ENCODE results near the gene ZIC5.
A peak's percentile ranks its signal among the peaks of the same experiment; 100 is the strongest.

ZIC5 gene

GRCh38 chr13:99987154-99988019, 15.8 kb upstream of the ZIC5 start:
- DNase-seq = peak; percentile 94

GRCh38 chr13:99986741-99987140, 15.2 kb upstream of the ZIC5 start:
- peak; percentile 90 for DNase-seq

GRCh38 chr13:99985886-99986527, 14.4 kb upstream of the ZIC5 start:
- peak; percentile 95 for DNase-seq

DNA sequence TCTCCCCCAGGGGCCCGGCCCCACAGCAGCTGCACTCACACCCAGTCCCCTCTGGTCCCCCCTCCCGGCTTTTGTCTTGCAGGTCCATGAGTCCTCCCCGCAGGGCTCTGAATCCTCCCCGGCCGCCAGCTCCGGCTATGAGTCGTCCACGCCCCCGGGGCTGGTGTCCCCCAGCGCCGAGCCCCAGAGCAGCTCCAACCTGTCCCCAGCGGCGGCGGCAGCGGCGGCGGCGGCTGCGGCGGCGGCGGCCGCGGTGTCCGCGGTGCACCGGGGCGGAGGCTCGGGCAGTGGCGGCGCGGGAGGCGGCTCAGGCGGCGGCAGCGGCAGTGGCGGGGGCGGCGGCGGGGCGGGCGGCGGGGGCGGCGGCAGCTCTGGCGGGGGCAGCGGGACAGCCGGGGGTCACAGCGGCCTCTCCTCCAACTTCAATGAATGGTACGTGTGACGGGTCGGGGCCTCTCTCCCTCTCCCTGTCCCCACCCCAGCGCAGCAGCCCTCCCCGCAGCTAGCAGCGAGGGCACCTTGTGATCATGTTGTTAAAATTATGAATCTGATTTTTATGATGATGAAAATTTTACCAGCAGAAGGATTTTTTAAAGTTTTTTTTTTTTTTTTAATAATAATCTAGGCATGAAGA, 13.8 kb upstream of the ZIC5 start:
- peak; percentile 78 for DNase-seq

GRCh38 chr13:99984461-99985240, 13.1 kb upstream of the ZIC5 start:
- DNase-seq = peak; percentile 81

DNA sequence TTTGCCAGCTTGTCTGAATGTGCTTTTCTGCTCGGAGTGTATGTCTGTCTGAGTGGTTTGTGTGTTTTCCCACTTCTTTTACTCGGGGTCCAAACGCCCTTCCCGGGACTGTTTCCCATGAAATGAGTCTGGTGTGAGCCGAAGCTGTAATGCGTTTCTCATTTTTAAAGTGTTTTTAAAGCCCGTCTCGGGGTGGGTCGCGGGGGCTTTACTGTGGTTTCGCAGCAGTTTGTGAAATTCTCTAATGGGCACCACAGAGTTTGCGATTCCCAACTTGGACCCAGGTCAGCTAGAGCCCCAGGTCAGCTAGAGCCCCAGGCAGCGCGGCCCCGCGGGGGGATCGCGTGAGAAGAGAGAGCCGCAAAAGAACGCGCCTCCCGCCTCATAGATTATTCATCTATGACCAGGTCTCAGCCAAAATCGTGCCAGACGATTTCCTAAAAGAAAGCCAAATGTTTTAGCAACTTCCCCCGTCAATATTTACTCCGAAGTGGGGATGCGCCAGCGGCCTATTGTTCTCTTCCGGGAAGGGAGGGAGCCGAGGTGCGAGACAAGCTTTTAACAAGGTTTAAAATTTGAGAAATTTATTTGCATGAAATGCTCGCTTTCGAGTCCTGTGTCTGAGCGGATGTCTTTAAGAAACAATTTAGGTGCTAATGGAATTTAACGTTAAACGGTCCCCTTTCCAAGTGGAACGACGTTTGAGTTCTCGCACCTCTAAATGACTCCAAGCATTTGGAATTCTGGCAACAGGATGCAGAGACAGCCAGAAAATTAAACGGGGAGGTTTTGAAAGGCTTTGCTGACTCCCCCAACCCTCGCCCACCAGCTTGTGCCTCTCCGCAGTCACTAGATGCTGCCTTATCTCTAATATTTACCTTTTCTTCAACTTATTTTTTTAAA, 12.2 kb upstream of the ZIC5 start:
- peak; percentile 81 for DNase-seq

GRCh38 chr13:99982731-99983498, 11.3 kb upstream of the ZIC5 start:
- DNase-seq = no peak

- DNase-seq = no peak
These were observed 10.6 kb upstream of the ZIC5 start for GRCh38 chr13:99982036-99982730.

GRCh38 chr13:99981735-99982035, 10.1 kb upstream of the ZIC5 start, which contains the start of gene ZIC2:
TSS of gene ZIC2 (plus strand) at chr13:99981784. CDS start at chr13:99982065, 281 bp downstream.
- DNase-seq = no peak

DNA sequence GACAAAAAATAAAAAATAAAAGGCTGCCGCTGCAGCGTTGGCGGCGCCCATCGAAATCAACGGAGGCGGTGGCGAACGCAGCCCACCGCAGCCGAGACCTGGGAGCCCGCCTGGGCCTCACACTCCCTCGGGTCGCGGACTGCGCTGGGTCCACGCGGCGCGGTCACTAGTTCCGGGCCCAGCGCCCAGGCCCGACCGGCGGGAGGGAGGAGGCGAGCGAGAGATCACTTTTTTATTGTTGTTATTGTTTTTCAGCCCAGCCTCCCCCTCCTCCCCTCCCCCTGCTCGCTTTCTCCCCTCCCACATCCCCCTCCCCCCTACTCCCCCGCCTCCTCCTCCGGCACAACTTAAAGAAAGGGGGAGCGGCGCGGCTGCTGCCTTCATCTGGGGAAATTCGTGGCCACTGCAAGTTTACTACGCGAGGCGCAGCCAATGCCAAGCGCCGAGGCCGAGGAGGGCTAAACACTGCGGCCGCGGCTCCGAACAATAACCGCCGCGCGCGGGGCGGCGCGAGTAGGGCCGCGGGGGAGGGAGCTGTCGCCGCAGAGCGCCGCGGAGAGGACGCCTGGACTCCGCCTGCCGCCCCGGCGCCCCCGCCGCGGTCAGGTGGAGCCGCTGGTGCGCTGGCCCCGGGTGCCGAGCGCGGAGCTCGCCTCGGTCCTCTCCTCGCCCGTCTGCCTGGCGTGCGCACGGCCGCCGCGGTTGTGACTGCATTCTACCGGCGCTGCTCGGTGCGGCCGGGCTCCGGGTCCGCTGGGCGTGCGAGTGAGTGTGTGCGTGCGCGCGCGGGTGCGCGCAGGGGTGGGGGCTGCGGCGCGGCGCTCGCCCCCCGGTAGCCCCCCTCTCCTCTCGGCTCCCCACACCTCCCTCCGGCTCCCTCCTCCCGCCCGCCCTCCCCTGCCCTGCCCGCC, 9.5 kb upstream of the ZIC5 start:
- DNase-seq = peak; percentile 92

- peak; percentile 92 for DNase-seq
These were observed 8.7 kb upstream of the ZIC5 start for GRCh38 chr13:99980201-99980823.

DNA sequence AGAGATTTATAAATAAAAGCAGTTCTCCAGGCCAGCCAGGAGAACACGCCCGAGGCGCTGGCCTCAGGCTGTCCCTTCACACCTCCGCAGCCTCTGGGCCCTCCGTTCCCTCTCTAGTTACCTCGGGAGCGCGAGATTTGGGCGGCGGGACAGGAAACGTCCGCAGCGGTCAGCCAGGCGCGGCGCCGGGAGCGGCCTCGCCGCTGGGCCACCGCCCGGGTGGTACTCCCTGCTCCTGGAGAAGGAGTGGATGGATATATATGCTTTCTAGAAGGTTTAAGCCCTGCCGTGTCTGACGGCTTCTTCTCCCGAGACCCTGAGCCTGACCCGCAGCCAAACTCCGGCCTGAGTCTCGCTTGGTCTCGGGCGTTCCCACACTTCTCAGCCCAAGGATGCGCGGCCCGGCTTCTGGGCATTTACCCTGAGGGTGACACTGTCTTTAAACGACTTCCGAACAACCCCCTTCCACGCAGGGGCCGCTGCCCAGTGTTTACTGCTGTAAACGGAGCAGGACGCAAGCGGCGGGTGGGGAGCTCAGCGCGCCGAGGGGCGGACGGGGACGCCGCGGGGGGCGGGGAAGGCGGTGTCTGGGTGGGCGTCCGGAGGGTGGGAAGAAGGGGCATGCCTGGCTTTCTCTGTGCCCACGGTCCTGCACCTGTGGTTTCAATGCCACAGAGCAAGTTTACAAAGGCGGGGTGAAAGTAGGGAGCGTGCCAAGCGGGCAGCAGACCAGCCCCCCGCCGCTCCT, 8.1 kb upstream of the ZIC5 start:
- DNase-seq = peak; percentile 94

GRCh38 chr13:99978799-99979452, 7.4 kb upstream of the ZIC5 start:
- DNase-seq = peak; percentile 94

DNA sequence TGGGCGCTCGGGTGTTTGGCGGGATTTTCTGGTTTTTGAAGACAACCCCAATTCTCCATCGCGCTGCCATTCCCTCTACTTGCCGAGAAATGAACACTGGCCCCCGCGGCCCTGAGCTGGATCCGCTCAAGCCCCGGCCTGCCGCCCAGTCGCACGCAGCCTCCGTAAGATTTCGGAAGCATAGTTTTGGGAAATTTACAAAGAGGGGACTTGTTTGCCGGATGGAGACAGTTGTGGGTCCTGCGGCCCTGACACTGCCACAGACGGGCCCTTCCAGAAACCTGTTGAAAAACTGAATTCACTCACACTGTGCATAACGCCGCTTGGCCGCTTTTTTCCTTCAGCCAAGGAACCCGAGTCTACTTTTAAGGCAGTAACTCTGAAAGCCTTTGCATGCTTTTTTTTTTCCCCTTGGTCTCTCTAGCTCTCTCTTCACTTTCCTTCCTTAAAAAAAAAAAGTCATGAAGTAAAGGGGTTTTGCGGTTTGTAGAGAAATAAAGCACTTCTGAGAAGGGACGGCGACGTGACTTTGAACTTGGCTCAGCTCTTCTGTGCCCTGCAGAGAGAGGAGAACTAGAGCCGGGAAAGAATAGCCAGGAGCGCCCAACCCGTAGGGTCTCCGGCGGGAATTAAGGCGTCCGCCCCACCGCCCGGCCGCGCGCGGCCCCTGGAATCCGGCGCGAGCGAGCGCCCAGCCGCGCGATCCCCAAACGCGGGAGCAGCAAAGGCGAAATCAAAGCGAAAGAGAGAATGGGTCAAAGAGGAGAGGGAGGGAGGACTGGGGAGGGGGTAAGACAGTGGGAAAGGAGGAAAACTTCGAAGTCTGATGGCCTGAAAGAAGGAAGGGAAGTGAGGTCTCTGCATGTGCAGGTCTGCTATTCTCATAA, 6.6 kb upstream of the ZIC5 start:
- DNase-seq = peak; percentile 89

DNA sequence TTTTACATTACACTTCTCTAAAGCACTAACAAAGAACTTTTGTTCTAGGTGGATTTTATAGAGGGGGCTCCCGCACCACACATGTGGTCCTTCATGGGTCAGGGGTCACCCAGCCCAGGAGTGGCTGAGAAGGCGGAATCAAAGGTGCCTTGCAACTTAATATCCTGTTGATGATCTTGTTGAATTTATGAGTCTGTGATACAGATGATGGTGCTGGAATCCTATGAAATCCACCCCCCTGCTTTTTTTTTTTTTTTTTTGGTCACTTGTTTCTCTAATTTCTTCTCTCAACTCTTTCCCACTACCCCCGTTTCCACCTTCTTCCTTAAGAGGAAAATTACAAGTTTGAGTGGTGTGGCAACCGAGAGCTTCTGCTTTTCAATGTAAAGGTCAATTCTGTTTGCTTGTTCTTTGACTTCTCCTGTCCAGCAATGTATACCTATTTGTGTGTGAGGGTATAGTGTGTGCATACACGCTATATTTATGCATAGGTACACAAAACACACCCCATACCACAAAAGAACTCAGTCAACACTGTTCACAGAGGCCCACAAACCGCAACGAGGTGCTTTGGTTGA, 5.9 kb upstream of the ZIC5 start:
- no peak for DNase-seq

- no peak for DNase-seq
These were observed 5.0 kb upstream of the ZIC5 start for GRCh38 chr13:99976575-99976974.
